ENCODE measurements around the gene LAIR1.

LAIR1 gene

DNA sequence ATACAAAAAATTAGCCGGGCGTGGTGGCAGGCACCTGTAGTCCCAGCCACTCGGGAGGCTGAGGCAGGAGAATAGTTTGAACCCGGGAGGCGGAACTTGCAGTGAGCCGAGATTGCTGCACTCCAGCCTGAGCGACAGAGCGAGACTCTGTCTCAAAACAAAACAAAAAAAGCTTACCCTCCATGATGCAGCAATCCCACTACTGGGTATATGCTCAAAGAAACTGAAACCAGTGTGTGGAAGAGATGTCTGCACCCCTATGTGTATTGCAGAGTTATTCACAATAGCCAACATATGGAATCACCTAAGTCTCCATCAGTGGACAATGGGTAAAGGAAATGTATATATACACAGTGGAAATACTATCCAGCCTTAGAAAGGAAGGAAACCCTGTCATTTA lies 31.0 kb upstream of the LAIR1 start:
- Histone ChIP-seq H3K9ac (ENCODE audit: low read length) (no peak overlapping the region), H3K4me1 (ENCODE audit: insufficient read depth, low read length, severe bottlenecking) (no peaks in the 10 kb centered on the region), H3F3A (ENCODE audit: insufficient read depth, low read length) (no peaks in the 10 kb centered on the region), H3K27me3 (ENCODE audit: insufficient read depth, low read length) (peaks cover 3% of the 10 kb centered on the region; the same call in 1 of the 2 replicates), H3K79me2 (ENCODE audit: insufficient read depth, low read length) (no peaks in the 10 kb centered on the region), H3K4me2 (ENCODE audit: low read length) (no peak overlapping the region), H2AFZ (ENCODE audit: low read length) (no peak overlapping the region), H3K36me3 (ENCODE audit: insufficient read depth, low read length) (no peaks in the 10 kb centered on the region; the same call in 1 of the 2 replicates), H4K20me1 (ENCODE audit: insufficient read depth, low read length) (no peaks in the 10 kb centered on the region), H3K9me3 (ENCODE audit: low read length) (no peaks in the 10 kb centered on the region), H3K27ac (ENCODE audit: low read depth, low read length, poor library complexity, severe bottlenecking) (no peak overlapping the region), H3K9me2 (ENCODE audit: low read depth, low read length) (no peaks in the 10 kb centered on the region), H3K4me3 (ENCODE audit: low read depth, low read length, poor library complexity, severe bottlenecking) (no peak overlapping the region)
- no peak for TF ChIP-seq CTCF (IDR thresholded peaks at IDR 0.05; ENCODE audit: low read length)
- no peak for TF ChIP-seq EZH2 (IDR thresholded peaks at IDR 0.05; ENCODE audit: borderline replicate concordance, low read length)

DNA sequence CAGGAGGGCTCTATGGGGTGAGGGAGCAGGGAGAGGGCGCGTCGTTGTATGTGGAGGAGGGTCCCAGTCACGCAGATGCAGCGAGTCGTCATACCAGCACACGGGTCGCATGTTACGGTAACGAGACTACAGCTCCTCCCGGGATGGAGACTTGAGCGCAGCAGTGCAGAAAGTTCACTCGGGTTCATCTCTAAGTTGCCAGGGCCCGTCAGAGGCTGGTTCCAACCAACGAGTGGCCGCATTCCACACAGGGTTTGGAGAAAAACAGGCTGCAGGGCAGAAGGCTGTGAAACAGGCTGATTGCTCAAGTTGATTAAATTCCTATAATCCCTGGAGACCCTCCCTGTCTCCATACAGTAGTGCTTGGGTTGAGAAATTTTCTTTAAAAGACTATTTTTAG lies 28.6 kb upstream of the LAIR1 start:
- H2AFZ ChIP-seq (ENCODE audit: low read length): no peak overlapping the region
- H3K4me2 ChIP-seq (ENCODE audit: low read length): no peak overlapping the region
- no peak overlapping the region for H3K27ac ChIP-seq (ENCODE audit: low read depth, low read length, poor library complexity, severe bottlenecking)
- peaks cover 3% of the 10 kb centered on the region; the same call in 1 of the 2 replicates for H3K27me3 ChIP-seq (ENCODE audit: insufficient read depth, low read length)
- H3K9me2 ChIP-seq (ENCODE audit: low read depth, low read length): no peaks in the 10 kb centered on the region
- no peak overlapping the region for H3K4me3 ChIP-seq (ENCODE audit: low read depth, low read length, poor library complexity, severe bottlenecking)
- no peaks in the 10 kb centered on the region for H3K79me2 ChIP-seq (ENCODE audit: insufficient read depth, low read length)
- H3K9ac ChIP-seq (ENCODE audit: low read length): no peak overlapping the region
- H4K20me1 ChIP-seq (ENCODE audit: insufficient read depth, low read length): no peaks in the 10 kb centered on the region
- no peak for TF ChIP-seq EZH2 (IDR thresholded peaks at IDR 0.05; ENCODE audit: borderline replicate concordance, low read length)
- TF ChIP-seq CTCF (IDR thresholded peaks at IDR 0.05; ENCODE audit: low read length): no peak
- peaks cover 9% of the 10 kb centered on the region for H3K4me1 ChIP-seq (ENCODE audit: insufficient read depth, low read length, severe bottlenecking)
- H3K9me3 ChIP-seq (ENCODE audit: low read length): no peaks in the 10 kb centered on the region
- H3K36me3 ChIP-seq (ENCODE audit: insufficient read depth, low read length): no peaks in the 10 kb centered on the region; the same call in 1 of the 2 replicates
- no peaks in the 10 kb centered on the region for H3F3A ChIP-seq (ENCODE audit: insufficient read depth, low read length)

- TF ChIP-seq CTCF (IDR thresholded peaks at IDR 0.05; ENCODE audit: low read length) (no peak), EZH2 (IDR thresholded peaks at IDR 0.05; ENCODE audit: borderline replicate concordance, low read length) (no peak)
- no peaks in the 10 kb centered on the region for H3K79me2 ChIP-seq (ENCODE audit: insufficient read depth, low read length)
- H3K9ac ChIP-seq (ENCODE audit: low read length): no peak overlapping the region
- H3K4me3 ChIP-seq (ENCODE audit: low read depth, low read length, poor library complexity, severe bottlenecking): no peak overlapping the region
- no peak overlapping the region for H3K27ac ChIP-seq (ENCODE audit: low read depth, low read length, poor library complexity, severe bottlenecking)
- H3F3A ChIP-seq (ENCODE audit: insufficient read depth, low read length): no peaks in the 10 kb centered on the region
- H2AFZ ChIP-seq (ENCODE audit: low read length): no peak overlapping the region
- H3K4me2 ChIP-seq (ENCODE audit: low read length): no peak overlapping the region
- peaks cover 3% of the 10 kb centered on the region; the same call in 1 of the 2 replicates for H3K27me3 ChIP-seq (ENCODE audit: insufficient read depth, low read length)
- no peaks in the 10 kb centered on the region for H3K9me3 ChIP-seq (ENCODE audit: low read length)
- peaks cover 18% of the 10 kb centered on the region for H3K4me1 ChIP-seq (ENCODE audit: insufficient read depth, low read length, severe bottlenecking)
- H3K9me2 ChIP-seq (ENCODE audit: low read depth, low read length): no peaks in the 10 kb centered on the region
- no peaks in the 10 kb centered on the region; the same call in 1 of the 2 replicates for H3K36me3 ChIP-seq (ENCODE audit: insufficient read depth, low read length)
- no peaks in the 10 kb centered on the region for H4K20me1 ChIP-seq (ENCODE audit: insufficient read depth, low read length)
Observed at GRCh38 chr19:54392105-54392504, 27.4 kb upstream of the LAIR1 start.
